Activated gamma-delta T cell treated with Interleukin-2 at 50 U/mL for 16 hours (primary cell): Measurements from ENCODE around the gene ARHGAP24.

Source experiments
- DNase-seq: peaks from one replicate; pipeline ENCODE4 v3.0.0-alpha.2; 2020

The ARHGAP24 gene

DNA sequence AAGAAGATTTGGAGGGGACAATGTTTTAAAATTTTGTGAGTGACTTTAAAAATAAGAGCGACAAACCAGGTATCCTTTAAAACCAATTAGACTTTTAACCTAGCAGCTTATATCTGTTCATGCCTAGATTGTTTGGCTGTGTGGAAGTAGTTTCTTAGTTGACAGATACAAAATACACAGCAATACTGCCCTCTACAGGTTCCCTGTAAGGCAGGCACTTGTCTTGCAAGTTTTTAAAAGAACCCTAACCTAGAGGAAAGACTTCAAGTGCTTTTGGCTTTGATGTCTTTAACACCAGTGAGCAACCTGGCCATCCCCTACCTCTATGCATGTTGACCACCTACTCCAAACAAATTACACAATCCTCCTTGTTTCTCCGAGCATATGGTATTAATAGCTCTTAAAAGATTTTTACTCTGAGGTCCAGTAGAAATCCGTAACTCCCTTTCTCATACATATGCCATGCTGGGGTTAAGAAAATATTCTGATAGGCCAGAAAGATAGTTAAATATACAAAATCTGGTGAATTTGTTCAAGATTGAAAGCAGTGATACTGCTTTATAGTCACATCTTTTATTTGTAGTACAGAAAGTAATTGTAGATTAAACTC, 273.0 kb downstream of the ARHGAP24 start:
- DNase-seq = no peak

DNA sequence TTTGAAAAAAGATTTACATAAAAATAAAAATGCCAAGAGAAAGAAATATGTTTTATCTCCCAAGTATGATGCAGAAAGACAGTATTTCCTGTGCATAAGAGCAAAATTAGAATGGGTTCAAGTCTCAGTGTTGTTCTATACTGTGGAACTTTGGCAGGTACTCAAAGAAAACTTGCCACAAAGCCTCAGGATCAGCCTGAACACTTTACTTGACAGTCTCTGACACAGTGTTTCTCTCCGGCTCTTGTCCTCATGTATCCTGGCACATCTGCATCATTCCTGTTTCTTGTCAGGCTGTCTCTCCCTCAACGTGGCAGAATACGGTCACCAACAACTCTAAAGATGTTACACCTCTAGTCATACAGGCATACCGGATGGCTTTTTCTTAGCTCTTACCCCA, 273.7 kb downstream of the ARHGAP24 start:
- no peak for DNase-seq

DNA sequence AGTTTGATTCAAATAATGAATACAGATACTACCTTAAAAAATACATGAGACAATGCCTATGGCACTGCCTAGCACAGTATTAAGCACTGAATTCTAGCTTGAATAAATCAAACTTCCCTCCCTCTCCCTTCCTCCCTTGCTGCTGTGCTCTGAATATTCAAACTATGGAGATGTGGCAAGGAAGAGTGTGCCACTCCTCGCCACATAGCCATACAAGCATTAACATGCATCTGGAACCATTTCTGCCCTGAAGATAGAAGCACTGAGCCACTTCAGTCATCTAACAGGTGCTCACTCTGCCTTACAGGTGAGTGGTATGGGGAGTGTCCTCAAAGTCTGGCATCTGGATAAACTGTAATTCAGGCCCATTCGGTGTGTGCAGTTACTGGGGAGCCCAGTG, 276.9 kb downstream of the ARHGAP24 start:
- no peak for DNase-seq

DNA sequence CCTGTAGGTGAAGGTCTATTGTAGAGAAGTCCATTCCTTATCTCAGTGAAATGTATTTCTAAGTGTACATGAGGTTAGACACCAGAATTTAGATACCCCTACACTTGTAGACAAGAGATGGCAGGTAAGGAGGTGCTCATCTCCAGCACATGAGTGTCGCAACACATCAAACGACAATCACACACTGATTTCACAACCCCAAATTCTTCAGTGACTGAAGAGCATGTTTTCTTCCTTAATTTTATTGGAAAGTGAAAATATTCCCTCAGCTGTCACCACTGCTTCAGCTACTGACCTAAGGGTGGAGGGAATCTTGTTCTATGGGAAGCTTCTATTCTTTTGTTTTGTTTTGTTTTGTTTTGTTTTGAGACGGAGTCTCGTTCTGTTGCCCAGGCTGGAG, 280.3 kb downstream of the ARHGAP24 start:
- DNase-seq = no peak

DNA sequence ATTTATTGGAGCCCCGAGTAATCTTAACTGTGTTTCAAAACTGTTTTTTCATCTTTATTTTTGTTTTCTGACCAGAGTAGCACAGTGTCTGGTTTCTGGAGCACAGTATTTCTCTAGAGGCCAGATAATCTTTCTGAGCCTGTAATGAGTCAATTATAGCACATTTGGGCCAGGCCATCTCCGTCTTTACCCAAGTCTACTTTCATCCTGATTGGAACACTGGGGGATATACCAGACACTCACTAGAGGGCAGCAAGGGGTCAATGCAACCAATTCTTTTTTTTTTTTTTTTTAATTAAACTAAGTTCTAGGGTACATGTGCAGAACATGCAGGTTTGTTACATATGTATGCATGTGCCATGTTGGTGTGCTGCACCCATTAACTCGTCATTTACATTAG, 282.0 kb downstream of the ARHGAP24 start:
- DNase-seq = no peak

DNA sequence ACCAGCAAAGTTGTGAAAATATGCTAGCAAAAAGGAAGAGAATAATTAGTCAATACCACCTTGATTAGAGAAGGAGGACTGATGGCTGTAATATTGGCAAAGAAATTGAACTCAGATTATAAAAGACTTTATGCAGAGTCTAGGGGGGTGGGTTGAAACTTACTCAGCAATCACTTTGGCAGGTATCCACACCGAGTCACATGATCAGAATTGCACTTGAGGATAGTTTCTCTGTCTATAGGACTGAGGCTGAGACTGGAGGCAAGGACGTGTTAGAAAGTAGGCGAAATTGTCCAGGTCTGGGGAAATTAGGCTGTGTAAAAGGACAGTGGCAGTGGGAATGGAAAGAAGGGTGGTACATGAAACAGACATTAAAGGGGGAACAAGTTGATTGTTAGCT, 284.4 kb downstream of the ARHGAP24 start:
- DNase-seq = no peak

DNA sequence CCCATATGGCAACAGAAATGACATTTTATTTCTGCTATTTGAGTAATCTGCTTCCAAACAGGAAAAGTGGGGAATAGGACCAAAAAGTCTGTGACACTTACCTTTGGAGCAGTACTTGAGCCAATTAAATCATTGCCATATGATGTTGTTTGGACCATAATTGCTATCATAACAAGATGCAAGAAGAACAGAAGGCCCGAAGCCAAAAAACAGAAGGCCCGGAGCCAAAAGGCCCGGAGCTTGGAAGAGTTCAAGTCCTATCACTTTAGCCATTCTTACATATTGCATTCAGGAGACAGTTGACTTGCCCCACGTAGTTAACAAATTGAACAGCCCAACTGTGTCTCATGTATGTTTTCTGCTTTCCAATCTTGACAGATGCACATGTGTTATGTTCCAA, 285.6 kb downstream of the ARHGAP24 start:
- no peak for DNase-seq

DNA sequence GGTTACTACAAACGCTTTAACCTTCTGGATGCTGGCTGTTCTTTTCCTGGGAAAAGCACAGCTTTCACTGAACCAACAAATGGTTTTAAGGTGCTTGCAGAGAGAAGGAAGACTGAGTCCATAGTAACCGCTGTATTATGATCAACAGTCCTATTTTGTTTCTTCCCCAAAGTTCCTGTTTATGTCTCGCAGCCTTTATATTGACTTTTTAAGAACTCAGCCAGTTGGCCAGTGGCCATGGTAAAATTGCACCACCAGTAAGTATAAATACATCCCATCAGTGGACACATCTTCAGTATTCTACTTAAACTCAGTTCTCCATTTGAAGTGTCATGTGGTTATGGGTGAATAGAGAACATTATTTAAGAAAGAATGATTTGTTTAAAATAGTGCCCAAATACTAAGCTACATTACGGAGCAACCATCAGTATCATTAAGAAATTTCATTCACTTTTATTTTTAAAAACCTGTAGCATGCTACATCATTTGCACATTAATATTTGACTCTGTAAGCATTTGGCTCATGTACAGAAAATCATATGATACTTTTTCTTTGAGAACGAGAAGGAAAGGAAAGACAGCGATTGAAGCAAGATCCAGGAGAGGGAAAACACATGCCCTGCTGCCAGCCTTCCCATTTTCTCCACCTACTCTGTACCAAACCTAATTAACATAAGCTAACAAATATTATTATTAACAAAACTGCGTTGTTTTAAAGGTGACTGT, 287.0 kb downstream of the ARHGAP24 start:
- no peak for DNase-seq

DNA sequence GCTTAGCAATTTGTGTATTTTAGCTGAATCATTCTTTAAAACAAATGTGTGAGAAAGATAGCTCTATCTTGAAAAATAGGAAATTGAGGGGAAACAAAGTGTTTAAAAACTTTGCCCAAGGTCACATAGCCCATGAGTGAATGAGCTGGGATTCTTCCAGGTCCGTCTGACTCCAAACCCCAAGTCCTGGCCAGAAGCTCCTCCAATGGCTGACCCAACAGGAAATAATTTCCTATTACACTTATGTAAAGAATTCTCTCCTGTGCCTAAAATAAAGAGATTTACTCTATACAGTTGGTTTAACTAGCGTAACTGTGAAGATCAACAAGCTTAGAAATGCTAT, 287.6 kb downstream of the ARHGAP24 start:
- DNase-seq = no peak

DNA sequence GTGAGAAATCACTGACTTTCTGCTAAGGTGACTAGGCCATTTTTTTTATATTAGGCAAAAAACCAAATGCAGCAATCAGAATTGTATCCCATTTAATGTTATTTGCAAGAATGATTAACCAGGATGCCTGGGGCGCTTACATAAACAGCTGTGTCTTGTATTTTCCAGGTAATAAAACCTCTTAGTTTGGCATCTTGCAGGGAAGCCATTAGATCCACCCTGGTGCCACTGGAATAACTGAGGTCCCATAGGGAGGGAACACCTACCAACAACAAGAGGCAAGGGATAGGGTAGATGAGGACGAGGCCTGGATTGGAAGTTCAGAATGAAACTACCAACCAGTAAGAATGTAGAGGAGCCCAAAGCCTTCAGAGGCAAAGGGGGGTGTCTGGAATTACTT, 288.3 kb downstream of the ARHGAP24 start:
- no peak for DNase-seq

DNA sequence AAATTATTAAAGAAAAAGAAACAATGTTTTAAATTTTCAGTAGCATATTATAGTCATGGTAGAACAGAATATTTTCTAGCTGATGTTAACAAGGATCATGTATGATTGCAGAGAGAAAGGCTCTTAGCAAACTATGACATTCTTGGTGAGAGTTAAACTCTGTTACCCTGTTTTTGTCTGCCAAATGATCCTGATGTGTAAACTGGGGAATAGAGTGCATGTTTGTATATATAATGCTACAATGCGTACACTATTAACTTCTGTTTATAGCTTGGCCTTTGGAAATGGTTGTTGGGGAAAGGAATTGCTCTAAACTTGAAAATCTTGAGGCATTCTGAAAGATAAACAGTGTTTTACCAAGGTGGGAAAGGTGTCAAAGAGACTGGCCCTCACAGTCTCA, 292.7 kb downstream of the ARHGAP24 start:
- DNase-seq = no peak

DNA sequence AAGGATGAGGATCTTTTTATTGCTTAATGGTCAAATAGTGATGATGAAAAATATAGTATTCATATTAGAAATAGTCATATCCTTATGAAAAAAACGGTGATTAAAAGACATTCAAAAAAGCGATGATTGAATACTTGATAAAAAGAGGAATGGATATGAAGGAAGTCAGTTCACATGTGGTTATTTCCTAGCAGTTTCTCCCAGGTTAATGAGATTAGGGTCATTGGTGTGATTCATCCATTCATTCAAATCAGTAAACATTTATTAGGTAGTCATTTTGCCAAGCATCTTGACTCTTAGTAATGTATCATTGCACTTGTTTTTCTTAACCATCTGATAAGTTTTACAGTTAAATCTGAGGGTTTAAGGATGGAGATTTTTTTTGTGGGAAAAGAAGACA, 294.1 kb downstream of the ARHGAP24 start:
- DNase-seq = no peak

DNA sequence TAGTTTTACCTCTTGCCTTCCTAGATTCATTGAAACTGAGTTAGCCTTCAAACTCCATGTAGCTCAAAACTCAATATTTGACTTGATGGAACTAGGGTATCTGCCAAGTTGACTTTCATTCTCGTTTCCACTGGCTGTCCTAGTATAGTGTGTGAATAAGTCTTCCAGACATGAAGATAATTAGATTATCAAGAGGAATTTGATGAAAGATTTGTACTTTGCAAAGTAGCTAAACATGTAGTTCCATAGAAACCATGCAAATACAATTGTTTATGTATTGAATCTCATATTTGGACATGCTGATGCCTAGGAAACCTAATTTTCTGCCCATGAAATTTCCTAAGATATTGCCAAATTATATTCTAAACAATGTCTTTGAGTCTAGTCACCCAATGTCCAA, 297.5 kb downstream of the ARHGAP24 start:
- DNase-seq = no peak

DNA sequence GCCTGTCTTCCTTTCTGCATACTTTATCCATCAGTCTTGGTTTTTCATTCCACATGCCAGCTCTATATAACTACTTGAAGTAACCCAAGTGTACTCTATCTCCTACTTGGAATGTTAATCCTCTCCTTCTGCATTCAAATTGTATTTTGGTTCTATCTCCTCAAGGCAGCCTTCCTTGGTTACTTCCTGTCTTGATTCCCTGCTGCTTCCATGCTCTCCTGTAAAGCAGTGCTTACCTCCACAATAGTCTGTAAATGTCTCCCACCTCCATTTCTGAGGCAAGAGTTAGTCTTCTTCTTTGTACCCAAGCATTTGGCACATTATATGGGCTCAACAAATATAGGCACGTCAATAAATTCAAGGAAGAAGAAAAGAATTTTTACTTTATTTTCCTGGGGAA, 298.4 kb downstream of the ARHGAP24 start:
- DNase-seq = no peak

DNA sequence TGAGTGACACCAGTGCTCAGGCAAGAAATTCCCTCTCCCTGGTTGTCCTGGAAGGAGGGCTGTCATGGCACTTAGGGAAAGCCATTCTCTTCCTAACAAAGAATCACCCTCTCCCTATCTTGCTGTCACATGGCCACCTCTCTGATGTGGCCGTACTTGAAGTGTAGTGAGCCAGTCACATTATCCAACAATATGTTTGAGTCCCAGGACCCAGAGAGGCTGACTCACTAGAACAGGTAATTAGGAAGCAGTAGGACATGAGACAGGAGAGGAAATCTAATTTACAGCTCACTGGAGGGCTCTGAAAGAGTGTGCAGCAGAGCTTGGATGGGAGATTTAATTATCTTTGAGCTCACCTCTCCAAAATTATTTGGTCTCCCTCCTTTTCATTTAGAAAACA, 299.1 kb downstream of the ARHGAP24 start:
- no peak for DNase-seq

DNA sequence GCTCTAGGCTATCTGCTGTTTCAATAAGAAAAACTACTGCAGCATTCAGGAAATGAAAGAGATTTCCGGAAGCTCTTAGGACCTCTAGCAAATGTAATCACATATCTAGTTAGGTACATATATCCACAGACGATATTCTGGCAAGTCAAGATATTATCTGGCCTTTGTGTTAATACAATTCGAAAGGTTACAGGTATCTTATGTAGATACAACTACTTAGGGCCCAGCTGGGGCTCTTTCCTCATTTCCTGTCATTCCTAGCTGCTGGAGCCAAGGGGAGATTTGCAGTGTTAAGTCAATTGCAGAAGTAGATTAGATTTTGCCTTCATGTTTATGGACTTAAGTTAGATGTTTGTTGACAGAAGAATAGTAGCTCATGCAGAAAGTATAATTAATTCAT, 299.5 kb downstream of the ARHGAP24 start:
- no peak for DNase-seq

DNA sequence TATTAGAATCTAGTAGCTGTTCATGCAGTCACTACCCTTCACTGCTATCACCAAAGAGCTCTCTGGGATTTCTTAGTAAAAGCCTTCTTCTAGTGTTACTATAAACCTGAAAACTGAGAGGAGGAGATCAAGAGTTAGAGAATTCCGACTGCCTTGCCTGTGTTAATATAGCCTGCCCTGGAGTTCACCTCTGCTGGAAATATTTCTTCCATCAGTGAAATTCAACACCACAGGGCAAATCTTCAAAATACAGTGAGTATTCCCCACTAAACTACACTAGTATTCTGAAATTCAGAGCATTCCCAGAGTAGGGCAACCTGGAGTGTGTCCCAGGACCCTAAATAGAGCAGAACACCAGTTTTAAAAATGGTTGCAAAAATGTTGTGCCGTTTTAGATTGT, 301.1 kb downstream of the ARHGAP24 start:
- no peak for DNase-seq

DNA sequence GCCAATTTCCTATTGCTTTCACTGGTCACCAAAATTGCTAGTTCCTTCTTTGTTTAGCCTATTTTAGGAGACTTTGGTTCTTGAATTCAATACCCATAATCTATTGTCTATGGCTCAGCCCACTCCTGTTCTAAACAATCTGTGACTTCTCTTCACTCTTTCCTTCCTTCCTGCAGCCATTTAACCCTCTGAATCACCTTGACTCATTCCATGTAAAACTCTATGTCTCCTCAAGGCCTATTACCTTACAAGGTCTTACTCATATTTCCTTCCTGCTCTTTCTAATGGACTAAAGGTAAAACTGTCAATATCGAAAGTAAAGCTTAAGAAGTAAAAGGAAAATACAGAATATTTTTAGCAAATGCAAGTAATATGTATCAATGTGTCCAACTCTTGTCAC, 301.6 kb downstream of the ARHGAP24 start:
- DNase-seq = no peak

DNA sequence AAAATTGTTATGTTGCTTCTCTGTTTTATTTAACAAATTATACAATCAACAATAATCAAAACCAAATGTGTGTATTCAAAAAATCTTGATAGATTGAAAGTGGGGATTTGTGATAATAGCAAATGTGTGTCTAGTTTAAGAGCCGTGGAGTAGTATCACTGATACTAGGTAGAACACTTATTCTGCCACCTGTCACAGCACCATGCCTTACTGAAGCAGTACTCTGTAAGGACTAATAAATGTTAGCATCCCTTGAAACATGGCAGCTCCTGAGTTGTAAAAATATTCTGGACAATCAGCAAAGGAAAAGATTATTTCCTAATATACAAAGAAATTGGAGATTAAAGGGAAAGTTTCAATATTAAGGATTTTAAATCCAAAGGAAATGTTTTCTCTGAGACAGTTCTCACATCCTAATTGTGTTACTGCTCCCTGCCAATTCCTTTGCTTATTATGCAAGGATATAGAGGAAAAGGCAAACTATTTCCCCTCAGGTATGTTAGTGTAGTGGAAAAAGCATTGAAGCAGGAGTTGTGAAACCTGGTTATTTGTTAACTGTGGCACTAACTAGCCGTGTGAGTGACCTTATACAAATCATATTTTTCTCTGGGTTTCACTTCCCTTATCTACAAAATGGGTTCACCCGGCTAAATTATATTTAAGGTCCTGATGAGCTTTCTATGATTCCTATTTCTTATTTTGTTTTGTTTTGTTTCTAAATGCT, 303.1 kb downstream of the ARHGAP24 start:
- no peak for DNase-seq

DNA sequence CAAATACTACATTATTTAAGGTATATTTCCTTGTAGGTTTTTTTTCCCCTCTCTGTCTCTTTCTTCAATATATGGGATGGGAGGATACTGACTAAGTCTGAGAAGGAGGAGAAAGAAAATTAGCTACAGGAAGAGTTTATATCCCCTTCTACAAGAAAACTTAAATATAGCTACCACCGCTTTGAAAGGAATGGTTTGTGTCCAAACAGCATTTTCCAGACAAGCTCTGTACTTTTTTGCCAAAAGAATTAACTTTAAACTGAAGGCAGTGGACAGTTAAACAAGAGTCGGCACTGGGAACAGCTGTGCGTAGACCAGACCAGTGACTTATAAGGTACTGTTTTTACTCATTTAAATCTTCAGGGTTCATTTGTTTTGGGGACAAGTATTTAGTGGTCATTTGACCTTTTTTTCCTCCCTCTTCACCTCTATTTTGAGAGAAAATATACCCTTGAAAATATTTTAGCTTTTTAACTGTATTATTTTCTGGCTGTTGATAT, 303.7 kb downstream of the ARHGAP24 start:
- no peak for DNase-seq

DNA sequence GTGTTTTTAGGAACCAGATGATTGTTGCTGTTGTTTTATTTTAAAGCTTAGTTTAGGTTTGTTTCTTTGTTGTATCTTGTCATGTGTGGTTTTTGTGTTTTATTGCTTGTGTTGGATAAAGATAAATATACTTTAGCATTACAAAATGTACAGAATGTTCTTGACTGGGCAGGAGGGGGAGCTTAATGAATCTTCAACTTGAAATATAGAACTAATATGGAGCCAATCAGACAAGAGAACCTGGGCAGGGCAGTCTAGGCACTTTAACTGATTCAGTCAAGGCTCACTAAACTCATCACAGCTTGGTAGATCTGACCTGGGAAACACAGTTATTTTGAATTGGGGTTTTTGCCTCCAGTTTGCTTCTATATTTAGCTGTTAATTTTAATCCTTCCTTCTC, 304.2 kb downstream of the ARHGAP24 start:
- no peak for DNase-seq

DNA sequence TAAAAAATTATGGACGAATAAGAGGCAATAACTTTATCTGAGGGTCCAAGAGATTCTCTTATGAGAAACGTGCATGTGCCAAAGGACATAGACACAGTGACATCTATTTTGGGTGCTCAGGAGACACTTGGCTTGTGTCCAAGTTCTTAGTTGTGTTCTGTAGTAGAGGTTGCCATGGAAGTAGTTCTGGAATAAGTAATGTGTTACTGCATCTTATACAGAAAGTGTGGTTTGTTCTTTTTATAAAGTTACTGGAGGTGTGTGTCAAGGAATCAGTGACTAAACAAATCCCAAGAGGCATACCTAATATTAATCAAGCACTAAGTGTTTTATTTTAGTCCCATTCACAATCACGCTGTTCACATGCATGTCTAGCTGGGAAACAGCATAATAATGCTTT, 305.7 kb downstream of the ARHGAP24 start:
- DNase-seq = no peak

DNA sequence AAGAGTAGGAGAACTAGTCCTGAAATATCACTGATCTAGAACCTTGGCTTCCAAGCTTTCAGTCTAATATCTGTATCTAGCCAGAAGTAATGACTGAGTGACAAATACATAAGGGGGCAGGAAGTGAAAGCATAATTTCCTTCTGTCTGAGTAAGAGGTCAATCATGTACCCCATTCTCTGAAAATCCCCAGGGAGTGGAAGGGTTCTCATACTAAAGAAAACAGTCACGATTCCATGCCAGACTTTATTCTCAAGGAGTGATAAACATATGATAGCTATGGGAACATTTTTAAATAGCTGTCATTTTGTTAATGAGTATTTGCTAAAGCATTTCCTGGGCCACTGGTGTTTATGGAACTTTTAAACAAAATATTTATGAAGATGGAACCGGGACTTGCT, 308.5 kb downstream of the ARHGAP24 start:
- DNase-seq = no peak

DNA sequence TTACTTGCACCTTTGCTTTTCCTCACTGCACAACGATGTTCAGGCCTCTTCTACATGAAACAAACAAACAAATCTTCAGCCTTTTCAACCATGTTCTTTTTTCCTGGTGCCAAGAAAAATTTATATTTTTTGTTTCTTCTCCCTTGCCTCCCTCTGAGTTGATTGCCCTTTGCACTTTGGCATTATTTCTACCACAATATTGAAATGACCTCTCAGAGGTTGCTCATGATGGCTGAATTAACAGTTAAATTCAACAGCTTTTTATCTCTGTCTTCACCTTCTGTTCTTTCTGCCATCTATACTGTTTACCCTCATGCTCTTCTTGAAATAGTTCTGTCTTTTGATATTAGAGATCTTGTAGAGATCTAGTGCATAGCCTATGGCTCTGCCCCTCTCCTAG, 308.9 kb downstream of the ARHGAP24 start:
- DNase-seq = no peak
